HepG2 (cell line): Measurements from ENCODE around the gene CDCA4. TPM values are rescaled to one million over a fixed set of nuclear protein-coding genes. Genes with fewer than 3 reads are reported as not detected.
A peak's percentile ranks its signal among the peaks of the same experiment; 100 is the strongest.

Experiments
- ATF7 ChIP-seq, 2 experiments: fragments of 450-650 bp in 1 of 2; sonication (generic) in 1 of 2; formaldehyde crosslinking in 1 of 2; IDR thresholded peaks; 2 replicates each; pipeline versions ENCODE4 v1.4.0 to v1.6.1; 2016 to 2020; ENCODE audit warnings: antibody characterized with exemption in 1 of 2, mild to moderate bottlenecking in 1 of 2, missing genetic modification reagents in 1 of 2
- CENPT ChIP-seq: sonication (generic); formaldehyde crosslinking; IDR thresholded peaks from 2 replicates; pipeline ENCODE4 v1.8.0; 2022; ENCODE audit warnings: low read depth, mild to moderate bottlenecking, moderate library complexity, missing genetic modification reagents
- CHCHD3 ChIP-seq: sonication (generic); formaldehyde crosslinking; IDR thresholded peaks from 2 replicates; pipeline ENCODE4 v1.8.0; 2022; ENCODE audit warnings: mild to moderate bottlenecking, missing genetic modification reagents, moderate library complexity
- FOXP1 ChIP-seq, 2 experiments: fragments of 450-650 bp in 1 of 2; IDR thresholded peaks; 2 replicates each; pipeline ENCODE4 v1.6.1; 2017 to 2018; ENCODE audit warnings: antibody characterized with exemption in 1 of 2
- GABPB1 ChIP-seq: IDR thresholded peaks from 2 replicates; pipeline ENCODE4 v1.6.1; 2016; ENCODE audit warnings: mild to moderate bottlenecking, missing genetic modification reagents, moderate library complexity, missing compliant biosample characterization
- GFI1 ChIP-seq: sonication (generic); formaldehyde crosslinking; IDR thresholded peaks from 2 replicates; pipeline ENCODE4 v1.5.0; 2020; ENCODE audit warnings: missing genetic modification reagents, mild to moderate bottlenecking, borderline replicate concordance
- HMGA1 ChIP-seq: sonication (generic); formaldehyde crosslinking; conservative IDR thresholded peaks from 2 replicates; pipeline ENCODE4 v1.4.0; 2020; ENCODE audit warnings: missing genetic modification reagents
- KDM2A ChIP-seq: sonication (generic); formaldehyde crosslinking; IDR thresholded peaks from 2 replicates; pipeline ENCODE4 v1.4.0; 2020; ENCODE audit warnings: low read depth, missing genetic modification reagents, borderline replicate concordance
- SAP130 ChIP-seq: IDR thresholded peaks from 2 replicates; pipeline ENCODE4 v1.6.1; 2016; ENCODE audit warnings: low read depth
- THAP8 ChIP-seq: sonication (generic); formaldehyde crosslinking; IDR thresholded peaks from 2 replicates; pipeline ENCODE4 v1.5.1; 2020; ENCODE audit warnings: missing genetic modification reagents, mild to moderate bottlenecking, borderline replicate concordance
- XRCC5 ChIP-seq: fragments of 200-400 bp; formaldehyde crosslinking; optimal IDR thresholded peaks from 2 replicates; pipeline ENCODE3; 2017; ENCODE audit warnings: mild to moderate bottlenecking, low read length
- ZNF180 ChIP-seq: sonication (generic); formaldehyde crosslinking; IDR thresholded peaks from 2 replicates; pipeline ENCODE4 v1.4.0; 2020; ENCODE audit warnings: low read depth, missing genetic modification reagents, borderline replicate concordance
- polyA plus RNA-seq, 8 experiments: library from polyadenylated mRNA; depleted of rRNA in 3 of 8; stranded (reverse) in 7 of 8; unstranded in 1 of 8; fragments of >200 nt; fragmentation: Illumina TruSeq in 4 of 8; extraction: Trizol in 4 of 8; gene quantifications; 2 replicates each; pipeline versions ENCODE4 v1.2.1 to v1.2.3, GENCODE V29; 2011 to 2016; ENCODE audit warnings: low read depth in 4 of 8, missing spikeins in 1 of 8, mixed read lengths in 1 of 8; ENCODE audit not compliant: insufficient read depth in 1 of 8
- total RNA-seq, 5 experiments: library from RNA; depleted of rRNA; stranded (reverse); fragments of >200 nt; fragmentation: Illumina TruSeq; extraction: Trizol; gene quantifications; 2 replicates each; pipeline ENCODE4 v1.2.3, GENCODE V29; 2016; ENCODE audit warnings: low read depth in 1 of 5

CDCA4 gene
- total and polyA plus RNA-seq, 2 of the 13 experiments (the other 11 are each of a cell fraction or from before 2014, with no cell fraction given), result 19.7 to 43.1 TPM

GRCh38 chr14:104979758-104980610 lies 40.9 kb downstream of the CDCA4 start (continued):
- TF ChIP-seq ATF7 (IDR thresholded peaks at IDR 0.05) (peak; percentile 13; the same call in 1 of the 2 replicates), ATF7 (CRISPR knock-in tag; IDR thresholded peaks at IDR 0.05) (no peak), ZNF180 (CRISPR knock-in tag) (no peak), GFI1 (CRISPR knock-in tag) (no peak), GABPB1 (peak; percentile 27; the same call in 1 of the 2 replicates), THAP8 (CRISPR knock-in tag) (no peak), HMGA1 (CRISPR knock-in tag) (no peak), CHCHD3 (CRISPR knock-in tag) (no peak), FOXP1 (IDR thresholded peaks at IDR 0.05) (0 out of 2 replicates have a peak, but pooled peaks have one; percentile 14), FOXP1 (CRISPR knock-in tag; IDR thresholded peaks at IDR 0.05) (no peak), KDM2A (CRISPR knock-in tag) (0 out of 2 replicates have a peak, but pooled peaks have one; percentile 45), CENPT (CRISPR knock-in tag) (no peak), XRCC5 (peak; percentile 51), SAP130 (peak; percentile 39)
